ACC112 (cell line): ENCODE results near the gene COMMD4.

Experiments used
- H2AFZ ChIP-seq: fragments of 200-600 bp; sonication (generic); one replicate; pipeline ENCODE4 v1.6.0; 2017; ENCODE audit warnings: antibody characterized with exemption, low read length; ENCODE audit not compliant: unreplicated experiment
- H3K27ac ChIP-seq: fragments of 200-600 bp; sonication (generic); 2 replicates; pipeline ENCODE4 v1.5.1; 2014; ENCODE audit warnings: low read depth, mild to moderate bottlenecking, antibody characterized with exemption, low read length, moderate library complexity
- H3K27me3 ChIP-seq: fragments of 200-600 bp; sonication (generic); 2 replicates; pipeline ENCODE4 v1.6.1; 2014; ENCODE audit warnings: mild to moderate bottlenecking, antibody characterized with exemption, low read length, moderate library complexity, mixed read lengths; ENCODE audit not compliant: insufficient read depth
- H3K36me3 ChIP-seq: fragments of 200-600 bp; sonication (generic); 2 replicates; pipeline ENCODE4 v1.6.1; 2016; ENCODE audit warnings: mild to moderate bottlenecking, antibody characterized with exemption, low read length, moderate library complexity, mixed read lengths; ENCODE audit not compliant: insufficient read depth
- H3K4me1 ChIP-seq: fragments of 200-600 bp; sonication (generic); one replicate; pipeline ENCODE4 v1.6.1; 2016; ENCODE audit warnings: low read length, mixed read lengths; ENCODE audit not compliant: insufficient read depth, unreplicated experiment, control insufficient read depth
- H3K4me3 ChIP-seq: fragments of 200-600 bp; sonication (generic); 2 replicates; pipeline ENCODE4 v1.5.1; 2014; ENCODE audit warnings: mild to moderate bottlenecking, low read depth, low read length
- H3K79me2 ChIP-seq: fragments of 200-600 bp; sonication (generic); one replicate; pipeline ENCODE4 v1.6.0; 2016; ENCODE audit warnings: low read length; ENCODE audit not compliant: control insufficient read depth, unreplicated experiment, insufficient read depth

The COMMD4 gene

GRCh38 chr15:75364881-75365280 lies 29.0 kb downstream of the COMMD4 start:
- Histone ChIP-seq H2AFZ (no peak overlapping the region), H3K36me3 (peaks cover 4% of the 10 kb centered on the region; the same call in 1 of the 2 replicates), H3K4me3 (no peak overlapping the region), H3K4me1 (peaks cover 19% of the 10 kb centered on the region), H3K27me3 (no peaks in the 10 kb centered on the region), H3K27ac (no peak overlapping the region), H3K79me2 (peaks cover 13% of the 10 kb centered on the region)

GRCh38 chr15:75366163-75366562 lies 30.3 kb downstream of the COMMD4 start:
- Histone ChIP-seq H3K4me1 (peaks cover 26% of the 10 kb centered on the region), H3K36me3 (peaks cover 10% of the 10 kb centered on the region; the same call in 1 of the 2 replicates)

GRCh38 chr15:75367006-75367405 lies 31.1 kb downstream of the COMMD4 start:
- Histone ChIP-seq H3K4me1 (peaks cover 26% of the 10 kb centered on the region), H3K4me3 (peak overlapping the region; percentile 85), H2AFZ (no peak overlapping the region), H3K27me3 (no peaks in the 10 kb centered on the region), H3K36me3 (peaks cover 13% of the 10 kb centered on the region; the same call in 1 of the 2 replicates), H3K27ac (no peak overlapping the region), H3K79me2 (peaks cover 13% of the 10 kb centered on the region)

More at GRCh38 chr15:75366163-75366562, 30.3 kb downstream of the COMMD4 start:
- peaks cover 13% of the 10 kb centered on the region for H3K79me2 ChIP-seq
- no peak overlapping the region for H3K4me3 ChIP-seq
- H2AFZ ChIP-seq: no peak overlapping the region
- H3K27me3 ChIP-seq: no peaks in the 10 kb centered on the region
- no peak overlapping the region for H3K27ac ChIP-seq

DNA sequence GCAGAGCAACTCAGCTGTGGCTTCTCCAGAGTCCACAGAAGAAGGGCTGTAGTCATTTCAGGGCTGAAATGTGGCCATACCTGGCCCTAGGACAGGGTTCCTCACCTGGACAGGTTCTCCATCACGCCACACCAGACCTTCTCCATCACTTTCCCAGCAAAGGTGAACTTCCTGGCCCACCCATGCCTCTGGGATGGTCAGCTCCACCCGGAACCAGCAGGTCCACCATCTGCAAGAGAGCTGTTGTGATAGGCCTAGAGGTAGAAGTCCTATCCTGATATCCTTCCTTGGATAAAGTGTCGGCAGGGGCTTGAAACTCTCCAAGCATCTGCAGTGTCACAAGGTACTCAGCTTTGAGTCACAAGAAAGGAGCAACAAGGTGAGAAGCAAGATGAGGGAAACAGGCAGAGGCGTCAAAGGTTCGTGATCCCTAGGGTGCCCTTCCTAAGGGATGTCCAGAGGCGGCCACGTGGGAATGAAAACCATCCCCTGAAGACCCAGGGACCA lies 31.6 kb downstream of the COMMD4 start:
- Histone ChIP-seq H2AFZ (no peak overlapping the region), H3K36me3 (peaks cover 13% of the 10 kb centered on the region; the same call in 1 of the 2 replicates), H3K27ac (peak overlapping the region; percentile 16; the same call in 1 of the 2 replicates), H3K79me2 (peaks cover 13% of the 10 kb centered on the region), H3K27me3 (no peaks in the 10 kb centered on the region), H3K4me1 (peaks cover 26% of the 10 kb centered on the region), H3K4me3 (peak overlapping the region; percentile 85)

- Histone ChIP-seq H3K4me1 (peaks cover 26% of the 10 kb centered on the region), H3K36me3 (peaks cover 13% of the 10 kb centered on the region; the same call in 1 of the 2 replicates), H3K27ac (peak within 1 kb of the TSS; percentile 79), H3K4me3 (peak within 1 kb of the TSS; percentile 85), H3K79me2 (peaks cover 13% of the 10 kb centered on the region), H2AFZ (peak within 1 kb of the TSS; percentile 34), H3K27me3 (no peaks in the 10 kb centered on the region)
Measured at GRCh38 chr15:75367913-75368688, 32.2 kb downstream of the COMMD4 start, which contains the start of gene MAN2C1. Gene MAN2C1 (minus strand): TSS chr15:75368607. CDS start chr15:75368583, 24 bp downstream.

- Histone ChIP-seq H3K36me3 (peaks cover 13% of the 10 kb centered on the region; the same call in 1 of the 2 replicates), H3K27me3 (no peaks in the 10 kb centered on the region), H3K79me2 (peaks cover 13% of the 10 kb centered on the region), H3K4me1 (peaks cover 26% of the 10 kb centered on the region), H3K4me3 (peak overlapping the region; percentile 85), H2AFZ (peak overlapping the region; percentile 34), H3K27ac (peak overlapping the region; percentile 79)
Measured at GRCh38 chr15:75368689-75369239, 32.9 kb downstream of the COMMD4 start.

GRCh38 chr15:75369897-75370581 lies 34.2 kb downstream of the COMMD4 start:
- H3K4me1 ChIP-seq: peaks cover 26% of the 10 kb centered on the region
- H3K36me3 ChIP-seq: peaks cover 17% of the 10 kb centered on the region
- H3K27ac ChIP-seq: no peak overlapping the region
- H3K4me3 ChIP-seq: no peak overlapping the region
- peaks cover 13% of the 10 kb centered on the region for H3K79me2 ChIP-seq
- H2AFZ ChIP-seq: no peak overlapping the region
- no peaks in the 10 kb centered on the region for H3K27me3 ChIP-seq

- Histone ChIP-seq H3K27ac (no peak overlapping the region), H3K79me2 (peaks cover 11% of the 10 kb centered on the region), H3K27me3 (no peaks in the 10 kb centered on the region), H3K4me1 (peaks cover 26% of the 10 kb centered on the region), H3K4me3 (no peak overlapping the region), H2AFZ (no peak overlapping the region), H3K36me3 (peaks cover 21% of the 10 kb centered on the region)
Measured at GRCh38 chr15:75371486-75371885, 35.6 kb downstream of the COMMD4 start.

- H3K27me3 ChIP-seq: no peaks in the 10 kb centered on the region
- H3K4me3 ChIP-seq: no peak overlapping the region
- no peak overlapping the region for H2AFZ ChIP-seq
- H3K36me3 ChIP-seq: peaks cover 25% of the 10 kb centered on the region
- peaks cover 7% of the 10 kb centered on the region for H3K79me2 ChIP-seq
- peaks cover 24% of the 10 kb centered on the region for H3K4me1 ChIP-seq
- no peak overlapping the region for H3K27ac ChIP-seq
Measured at GRCh38 chr15:75371901-75372688, 36.2 kb downstream of the COMMD4 start.

- H3K79me2 ChIP-seq: no peaks in the 10 kb centered on the region
- no peak overlapping the region for H3K4me3 ChIP-seq
- no peak overlapping the region for H3K27ac ChIP-seq
- H3K36me3 ChIP-seq: peaks cover 36% of the 10 kb centered on the region
- H3K4me1 ChIP-seq: no peaks in the 10 kb centered on the region
- no peaks in the 10 kb centered on the region for H3K27me3 ChIP-seq
- no peak overlapping the region for H2AFZ ChIP-seq
Measured at GRCh38 chr15:75380773-75381172, 44.9 kb downstream of the COMMD4 start.
